Erythroblast (primary cell): Measurements from ENCODE around the gene ERBB2.
"Not testable (repeated sequence)": the region's sequence is repeated elsewhere in the genome, so short reads cannot be mapped to it uniquely, and the experiment has no call there.

Source experiments
- DNase-seq, 2 experiments: peaks; one replicate each; lab custom pipeline; 2025; lab: John Stamatoyannopoulos, UW
- GATA1 ChIP-seq: IDR thresholded peaks from 2 replicates; pipeline ENCODE4 v1.6.1; 2011; ENCODE audit warnings: low read depth, mild to moderate bottlenecking, control low read depth, low read length, moderate library complexity
- POLR2A ChIP-seq: IDR thresholded peaks from 2 replicates; pipeline ENCODE4 v1.6.1; 2011; ENCODE audit warnings: mild to moderate bottlenecking, low read length

The ERBB2 gene

DNA sequence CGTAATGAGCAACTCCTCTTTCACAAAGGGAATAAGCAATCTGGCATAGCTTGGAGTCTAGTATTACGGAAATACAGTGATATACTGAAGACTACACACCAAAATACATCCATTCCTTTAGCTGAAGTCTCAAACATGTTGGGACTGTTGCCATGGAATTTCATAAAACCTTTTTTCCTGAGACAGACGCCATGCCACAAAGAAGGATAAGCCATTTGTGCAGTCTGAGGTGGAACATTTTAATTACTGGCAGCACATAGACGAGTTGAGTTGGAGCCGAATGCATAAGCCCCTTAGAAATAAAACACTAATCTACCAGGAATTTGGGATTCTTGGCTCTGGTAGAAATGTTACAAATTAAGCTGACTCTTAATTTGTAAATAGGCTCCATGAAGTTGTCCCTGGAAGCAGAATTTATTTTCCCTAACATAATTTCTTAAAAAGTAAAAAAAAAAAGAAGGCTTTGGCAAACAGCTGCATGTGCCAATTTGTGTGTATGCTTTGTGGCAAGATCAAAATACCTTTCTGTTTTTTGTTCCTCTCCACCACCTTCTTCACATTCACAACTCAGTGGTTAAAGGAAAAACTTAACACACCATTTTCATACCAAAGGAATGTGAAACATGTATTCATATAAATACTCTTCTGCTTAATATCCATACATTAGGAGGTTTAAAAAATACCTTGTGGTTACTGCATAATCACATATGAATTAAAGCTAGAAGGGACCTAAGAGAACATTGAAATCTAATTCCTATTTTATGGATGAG is 63.4 kb downstream of the ERBB2 start:
- TF ChIP-seq POLR2A: no peak
- TF ChIP-seq GATA1: no peak
- no peak for DNase-seq

DNA sequence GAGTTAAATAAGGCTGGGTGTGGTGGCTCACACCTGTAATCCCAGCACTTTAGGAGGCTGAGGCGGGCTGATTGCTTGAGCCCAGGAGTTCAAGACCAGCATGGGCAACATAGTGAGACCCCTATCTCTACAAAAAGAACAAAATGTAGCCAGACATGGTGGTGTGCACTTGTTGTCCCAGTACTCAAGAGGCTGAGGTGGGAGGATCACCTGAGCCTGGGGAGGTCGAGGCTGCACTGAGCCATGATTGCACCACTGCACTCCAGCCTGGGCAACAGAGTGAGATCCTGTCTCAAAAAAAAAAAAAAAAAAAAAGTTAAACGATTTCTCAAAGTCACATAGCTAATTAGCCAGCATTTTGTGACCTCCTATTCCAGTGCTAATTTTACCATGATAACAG is 64.3 kb downstream of the ERBB2 start:
- DNase-seq: not testable (repeated sequence)

DNA sequence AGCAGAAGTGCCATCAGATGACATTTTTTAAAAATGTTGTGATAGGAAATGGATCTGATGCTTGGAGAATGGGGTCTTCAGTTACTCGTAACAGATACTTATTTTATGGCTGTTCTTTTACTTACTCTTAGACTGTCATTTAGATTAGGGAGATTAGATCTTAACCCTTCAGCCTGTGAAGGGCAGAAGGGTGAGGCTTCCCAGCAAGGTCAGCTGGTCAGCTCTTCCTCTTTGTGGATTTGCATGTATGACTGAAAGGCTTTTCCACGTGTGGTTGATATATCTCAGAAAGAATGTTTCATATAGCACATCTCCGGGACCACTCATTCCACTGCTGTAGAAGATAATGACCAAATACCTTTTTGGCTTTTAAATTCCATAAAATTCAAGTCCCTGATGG is 65.3 kb downstream of the ERBB2 start:
- no peak for TF ChIP-seq POLR2A
- TF ChIP-seq GATA1: no peak
- DNase-seq: no peak

GRCh38 chr17:39765766-39766165 is 65.9 kb downstream of the ERBB2 start:
- DNase-seq: no peak
- TF ChIP-seq GATA1 (no peak), POLR2A (no peak)

DNA sequence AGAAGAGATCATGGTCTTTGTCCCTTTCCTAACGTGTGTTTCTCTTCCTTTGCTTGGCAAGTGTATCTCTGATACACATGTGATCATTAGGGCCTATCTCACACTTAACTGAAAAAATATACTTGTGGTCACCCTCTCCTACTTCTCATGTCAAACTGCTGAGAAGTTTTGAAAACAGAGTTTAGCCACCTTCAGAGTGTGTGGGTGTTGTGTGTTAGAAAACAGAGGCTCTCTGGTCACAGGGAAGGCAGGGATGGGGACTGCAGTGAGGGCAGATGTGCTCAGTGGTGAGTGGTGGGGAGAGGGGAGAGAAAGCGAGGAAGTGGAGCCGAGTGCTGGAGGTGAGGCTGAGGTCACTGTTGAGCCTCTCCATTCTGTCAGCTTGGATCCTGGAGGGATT is 67.3 kb downstream of the ERBB2 start:
- TF ChIP-seq POLR2A (no peak), GATA1 (no peak)
- DNase-seq: no peak

DNA sequence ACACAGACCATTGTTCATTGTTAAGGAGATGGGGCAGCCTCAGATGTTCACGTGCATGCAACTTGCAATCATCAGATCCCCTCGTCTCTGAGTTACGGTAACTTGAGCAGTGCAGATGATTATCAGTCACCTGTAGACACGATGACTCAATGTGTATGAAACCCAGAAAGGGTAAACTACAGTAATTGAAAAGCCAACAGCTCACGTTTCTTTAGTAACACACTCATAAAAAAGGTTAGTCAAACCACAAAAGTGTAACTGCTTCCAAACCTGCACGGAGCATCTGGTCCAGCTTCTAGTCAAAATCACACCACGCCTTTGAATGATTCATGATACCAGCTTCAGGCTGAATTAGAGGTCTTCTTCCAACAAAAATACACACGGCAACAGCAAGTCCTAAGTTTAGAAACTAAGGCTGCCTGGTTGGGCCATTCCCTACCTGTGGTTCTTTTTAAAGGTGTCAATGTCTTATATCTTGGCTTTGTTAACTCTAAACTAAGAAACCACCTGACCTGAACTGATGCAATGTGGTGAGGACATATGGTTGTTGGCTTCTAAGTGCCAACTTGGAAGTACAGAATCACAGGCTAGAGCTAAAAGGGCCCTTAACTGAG is 70.2 kb downstream of the ERBB2 start:
- no peak for DNase-seq
- TF ChIP-seq GATA1 (no peak), POLR2A (no peak)

GRCh38 chr17:39772415-39772814 is 72.6 kb downstream of the ERBB2 start:
- no peak for TF ChIP-seq POLR2A
- TF ChIP-seq GATA1: no peak
- DNase-seq: no peak

- no peak for TF ChIP-seq GATA1
- TF ChIP-seq POLR2A: no peak
- no peak for DNase-seq
Observed at GRCh38 chr17:39772987-39773934, 73.4 kb downstream of the ERBB2 start.

DNA sequence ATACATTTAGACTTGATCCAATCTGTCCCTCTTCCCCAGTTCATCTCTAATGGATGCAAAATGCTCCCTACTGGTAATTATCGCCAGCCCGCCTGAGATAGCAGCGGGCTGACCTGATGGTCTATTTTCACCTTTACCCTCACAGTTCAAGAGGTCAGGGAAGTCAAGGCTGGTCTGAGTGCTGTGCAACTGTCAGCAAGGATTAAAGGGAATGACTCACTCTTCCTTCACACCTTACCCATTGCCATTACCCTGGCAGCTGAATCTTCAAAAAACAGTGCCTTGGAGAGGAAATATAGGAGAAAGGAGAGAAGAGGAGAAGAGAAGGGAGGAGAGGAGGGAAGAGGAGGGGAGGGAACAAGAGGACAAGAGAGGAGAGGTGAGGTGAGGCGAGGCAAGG is 74.2 kb downstream of the ERBB2 start:
- TF ChIP-seq POLR2A (no peak), GATA1 (no peak)
- no peak for DNase-seq

- DNase-seq: no peak
- TF ChIP-seq POLR2A (no peak), GATA1 (no peak)
Observed at GRCh38 chr17:39775031-39775430, 75.2 kb downstream of the ERBB2 start.

DNA sequence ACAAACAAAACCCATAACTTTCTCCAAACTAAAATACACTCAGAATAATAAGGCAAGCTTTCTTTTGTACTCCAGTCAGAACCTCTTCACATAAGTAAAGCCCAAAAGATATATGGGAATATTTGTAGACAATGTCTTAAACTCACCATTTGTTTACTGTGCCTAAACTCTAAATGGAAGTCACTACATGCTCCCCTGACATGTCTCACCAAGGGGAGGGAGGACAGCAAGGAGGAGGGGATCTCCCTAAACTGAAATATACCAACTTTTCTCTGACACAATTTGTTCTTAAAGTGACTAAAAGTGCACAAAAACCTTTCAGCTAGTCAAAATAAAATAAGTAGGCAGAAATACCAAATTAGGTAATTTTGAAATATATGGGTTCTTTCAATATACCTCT is 76.4 kb downstream of the ERBB2 start:
- DNase-seq: no peak
- TF ChIP-seq POLR2A (no peak), GATA1 (no peak)

GRCh38 chr17:39777534-39778365 is 77.9 kb downstream of the ERBB2 start:
- DNase-seq: no peak
- TF ChIP-seq POLR2A: no peak
- no peak for TF ChIP-seq GATA1
